SK-N-SH treated with all-trans-retinoic acid at 6 μM for 48 hours (cell line): ENCODE data around the gene CTXN1.
"Not testable (repeated sequence)": the region's sequence is repeated elsewhere in the genome, so short reads cannot be mapped to it uniquely, and the experiment has no call there.

Experiments used
- ATAC-seq: fragments of 200-7000 bp; cut with Tn5 transposase; 3 replicates; pipeline ENCODE4 v1.9.1; 2020; ENCODE audit warnings: mild to moderate bottlenecking, moderate library complexity
- ARNTL ChIP-seq: fragments of 450-650 bp; formaldehyde crosslinking; IDR thresholded peaks from 2 replicates; pipeline ENCODE4 v1.5.0; 2020; ENCODE audit warnings: low read depth, mild to moderate bottlenecking, moderate library complexity, borderline replicate concordance
- BACH2 ChIP-seq: fragments of 250-450 bp; sonication (Bioruptor Pico); IDR thresholded peaks from 2 replicates; pipeline ENCODE4 v1.9.0; 2021; ENCODE audit warnings: mild to moderate bottlenecking, borderline replicate concordance
- CSDC2 ChIP-seq: fragments of 250-450 bp; sonication (Bioruptor Pico); IDR thresholded peaks from 2 replicates; pipeline ENCODE4 v1.5.0; 2020; ENCODE audit warnings: mild to moderate bottlenecking, moderate library complexity
- CSRNP3 ChIP-seq: fragments of 250-450 bp; sonication (Bioruptor Pico); IDR thresholded peaks from 2 replicates; pipeline ENCODE4 v1.5.1; 2021; ENCODE audit warnings: mild to moderate bottlenecking, moderate library complexity
- GLIS3 ChIP-seq: fragments of 250-450 bp; sonication (Bioruptor Pico); IDR thresholded peaks from 2 replicates; pipeline ENCODE4 v1.5.0; 2020; ENCODE audit warnings: mild to moderate bottlenecking, moderate library complexity
- ISL1 ChIP-seq: fragments of 250-450 bp; sonication (Bioruptor Pico); IDR thresholded peaks from 2 replicates; pipeline ENCODE4 v2.1.2; 2022; ENCODE audit warnings: mild to moderate bottlenecking, moderate library complexity
- PATZ1 ChIP-seq: fragments of 250-450 bp; sonication (Bioruptor Pico); IDR thresholded peaks from 2 replicates; pipeline ENCODE4 v1.8.0; 2020; ENCODE audit warnings: mild to moderate bottlenecking, moderate library complexity, borderline replicate concordance
- TCF4 ChIP-seq: fragments of 250-450 bp; sonication (Bioruptor Pico); IDR thresholded peaks from 2 replicates; pipeline ENCODE4 v1.8.0; 2021; ENCODE audit warnings: mild to moderate bottlenecking, moderate library complexity, borderline replicate concordance
- TOX ChIP-seq: fragments of 250-450 bp; sonication (Bioruptor Pico); IDR thresholded peaks from 2 replicates; pipeline ENCODE4 v1.8.0; 2021; ENCODE audit warnings: mild to moderate bottlenecking, moderate library complexity, borderline replicate concordance
- TSHZ2 ChIP-seq: fragments of 250-450 bp; sonication (Bioruptor Pico); IDR thresholded peaks from 2 replicates; pipeline ENCODE4 v1.5.0; 2020; ENCODE audit warnings: mild to moderate bottlenecking, moderate library complexity
- ZFP3 ChIP-seq: fragments of 250-450 bp; sonication (Bioruptor Pico); IDR thresholded peaks from 2 replicates; pipeline ENCODE4 v1.5.0; 2020; ENCODE audit warnings: mild to moderate bottlenecking, moderate library complexity
- ZFP30 ChIP-seq: fragments of 450-650 bp; formaldehyde crosslinking; IDR thresholded peaks from 2 replicates; pipeline ENCODE4 v1.5.0; 2022; ENCODE audit warnings: mild to moderate bottlenecking, moderate library complexity
- ZNF70 ChIP-seq: fragments of 450-650 bp; formaldehyde crosslinking; IDR thresholded peaks from 2 replicates; pipeline ENCODE4 v1.5.0; 2020; ENCODE audit warnings: mild to moderate bottlenecking, moderate library complexity
- ZNF8 ChIP-seq: fragments of 450-650 bp; formaldehyde crosslinking; IDR thresholded peaks from 2 replicates; pipeline ENCODE4 v1.5.0; 2020; ENCODE audit warnings: mild to moderate bottlenecking, moderate library complexity

CTXN1 gene

GRCh38 chr19:7963566-7963965 lies 37.6 kb upstream of the CTXN1 start (continued):
- no peak for TF ChIP-seq PATZ1 (CRISPR knock-in tag)
- TF ChIP-seq TSHZ2 (CRISPR knock-in tag) = no peak
- TF ChIP-seq BACH2 (CRISPR knock-in tag) = no peak
- TF ChIP-seq ARNTL (CRISPR knock-in tag) = no peak
- TF ChIP-seq ZFP3 (CRISPR knock-in tag) = no peak
- TF ChIP-seq TOX (CRISPR knock-in tag) = no peak

GRCh38 chr19:7962644-7963268 lies 36.8 kb upstream of the CTXN1 start:
- TF ChIP-seq ZNF8 (CRISPR knock-in tag) = no peak
- no peak for TF ChIP-seq PATZ1 (CRISPR knock-in tag)
- no peak for TF ChIP-seq ISL1 (CRISPR knock-in tag)
- TF ChIP-seq ARNTL (CRISPR knock-in tag) = no peak
- TF ChIP-seq ZNF70 (CRISPR knock-in tag) = no peak
- TF ChIP-seq CSDC2 (CRISPR knock-in tag) = no peak
- no peak for TF ChIP-seq CSRNP3 (CRISPR knock-in tag)
- no peak for TF ChIP-seq ZFP30 (CRISPR knock-in tag)

GRCh38 chr19:7961920-7962626 lies 36.1 kb upstream of the CTXN1 start:
- TF ChIP-seq GLIS3 (CRISPR knock-in tag) (no peak), ZNF70 (CRISPR knock-in tag) (no peak), TOX (CRISPR knock-in tag) (no peak), ARNTL (CRISPR knock-in tag) (no peak), TCF4 (CRISPR knock-in tag) (no peak), PATZ1 (CRISPR knock-in tag) (no peak)
- ATAC-seq = no peak

More at GRCh38 chr19:7962644-7963268, 36.8 kb upstream of the CTXN1 start:
- no peak for ATAC-seq

- ATAC-seq = not testable (repeated sequence)
Measured at GRCh38 chr19:7961082-7961481, 35.1 kb upstream of the CTXN1 start.
